ENCODE measurements around the gene NATD1. TPM values are rescaled to one million over a fixed set of nuclear protein-coding genes. Genes with fewer than 3 reads are reported as not detected.

Gene NATD1
- total RNA-seq, 1 experiment from 2014 or later, result 7.3 TPM

- H3K18ac ChIP-seq (ENCODE audit: insufficient read length, low read depth, low read length), result no peak overlapping the region
- TF ChIP-seq CTCF (conservative IDR thresholded peaks at IDR 0.05), result no peak
- no peak overlapping the region for H2BK20ac ChIP-seq (ENCODE audit: low read depth, low read length, poor library complexity, severe bottlenecking)
- Mint-ChIP-seq H3K36me3 (ENCODE audit: insufficient read depth in 1 of 3, low read depth in 3 of 3) (peaks cover 23 to 30% (median 26%) of the 10 kb centered on the region in 3 experiments), H3K27me3 (ENCODE audit: low read depth) (no peaks in the 10 kb centered on the region), H3K4me3 (peak overlapping the region; percentile 24 to 66; a peak in 3 of 5 replicates), H3K27ac (peak overlapping the region; percentile 25 to 76 (median 71); a peak in 4 of 7 replicates), H3K9me3 (no peaks in the 10 kb centered on the region), H3K4me1 (peaks cover 45 to 53% of the 10 kb centered on the region in 2 experiments)
- no peak overlapping the region for H4K8ac ChIP-seq (replicated peaks; ENCODE audit: insufficient read length, low read depth, low read length)
- H3K79me1 ChIP-seq (ENCODE audit: insufficient read depth, low read depth, low read length, poor library complexity, severe bottlenecking), result peaks cover 7% of the 10 kb centered on the region
- H3K79me2 ChIP-seq (ENCODE audit: insufficient read depth, low read length), result peaks cover 24% of the 10 kb centered on the region; the same call in 1 of the 2 replicates
- H3K4me2 ChIP-seq (ENCODE audit: insufficient read depth, insufficient read length, low read length), result no peak overlapping the region
- H3K9me3 ChIP-seq (ENCODE audit: control insufficient read depth, low read depth, low read length), result no peaks in the 10 kb centered on the region
- no peak overlapping the region for H3T11ph ChIP-seq (ENCODE audit: low read length)
- H2BK12ac ChIP-seq (ENCODE audit: insufficient read length, low read depth, low read length), result no peak overlapping the region
- no peaks in the 10 kb centered on the region for H4K20me1 ChIP-seq (ENCODE audit: control insufficient read depth, insufficient read depth, insufficient read length)
- H3K27me3 ChIP-seq (ENCODE audit: insufficient read depth, low read length), result no peaks in the 10 kb centered on the region
- no peak overlapping the region for H2BK120ac ChIP-seq (ENCODE audit: low read depth, low read length, poor library complexity, severe bottlenecking)
- no peak overlapping the region for H4K5ac ChIP-seq (ENCODE audit: insufficient read length, low read depth, low read length)
- no peak overlapping the region for H3K14ac ChIP-seq (ENCODE audit: insufficient read depth, low read length)
- H3K27ac ChIP-seq (ENCODE audit: insufficient read length, low read depth, low read length), result no peak overlapping the region
- no CpG with 5 or more reads among the region's 15 CpGs for WGBS (ENCODE audit: extremely low coverage, insufficient read length, low lambda C conversion rate)
- no peak overlapping the region for H2BK5ac ChIP-seq (ENCODE audit: insufficient read length, low read length)
- H3K23ac ChIP-seq (ENCODE audit: insufficient read length, low read depth, low read length), result no peak overlapping the region
- H3K4ac ChIP-seq (ENCODE audit: low read depth, low read length), result no peak overlapping the region
- H2BK15ac ChIP-seq (ENCODE audit: low read depth, low read length), result no peak overlapping the region
- H3K9ac ChIP-seq (ENCODE audit: extremely low read depth, insufficient read length, low read length), result no peak overlapping the region
- no peak for DNase-seq
- H3K4me1 ChIP-seq (ENCODE audit: insufficient read depth, low read length), result peaks cover 13% of the 10 kb centered on the region; the same call in 1 of the 2 replicates
- H2AK5ac ChIP-seq (ENCODE audit: insufficient read length, low read length), result no peak overlapping the region
- H3K56ac ChIP-seq (ENCODE audit: insufficient read length, low read depth, low read length), result no peak overlapping the region
- H4K91ac ChIP-seq (ENCODE audit: insufficient read length, low read depth, low read length), result no peak overlapping the region
- H2AFZ ChIP-seq (ENCODE audit: low read length), result no peak overlapping the region
- H3K23me2 ChIP-seq (ENCODE audit: insufficient read length, low read depth, low read length, poor library complexity, severe bottlenecking), result no peaks in the 10 kb centered on the region
Measured at GRCh38 chr17:21200590-21201297, 52.5 kb downstream of the NATD1 start.
